Left hindlimb (tissue), 1 donor: ENCODE results near the gene EIF3B.
"Not testable (repeated sequence)": the region's sequence is repeated elsewhere in the genome, so short reads cannot be mapped to it uniquely, and the experiment has no call there.

ENCODE experiments used
- DNase-seq: peaks from one replicate; pipeline ENCODE4 v3.0.0-alpha.2; 2018

Gene EIF3B

GRCh38 chr7:2379161-2379560, 24.5 kb downstream of the EIF3B start:
- DNase-seq, result no peak

- no peak for DNase-seq
Measured at GRCh38 chr7:2379821-2380450, 25.3 kb downstream of the EIF3B start.

GRCh38 chr7:2380461-2380860, 25.8 kb downstream of the EIF3B start:
- no peak for DNase-seq

GRCh38 chr7:2381227-2381626, 26.6 kb downstream of the EIF3B start:
- DNase-seq, result no peak

GRCh38 chr7:2381881-2382509, 27.4 kb downstream of the EIF3B start:
- no peak for DNase-seq

GRCh38 chr7:2383543-2384274, 29.1 kb downstream of the EIF3B start:
- no peak for DNase-seq

GRCh38 chr7:2384354-2385243, 30.0 kb downstream of the EIF3B start:
- no peak for DNase-seq

GRCh38 chr7:2386122-2386521, 31.5 kb downstream of the EIF3B start:
- DNase-seq, result not testable (repeated sequence)

GRCh38 chr7:2386964-2387669, 32.5 kb downstream of the EIF3B start:
- no peak for DNase-seq

- DNase-seq, result no peak
Measured at GRCh38 chr7:2387897-2388636, 33.4 kb downstream of the EIF3B start.

GRCh38 chr7:2388637-2388954, 34.0 kb downstream of the EIF3B start:
- no peak for DNase-seq

GRCh38 chr7:2390020-2390816, 35.6 kb downstream of the EIF3B start:
- DNase-seq, result peak; percentile 66

- no peak for DNase-seq
Measured at GRCh38 chr7:2393706-2394105, 39.1 kb downstream of the EIF3B start.

- no peak for DNase-seq
Measured at GRCh38 chr7:2394566-2395082, 40.0 kb downstream of the EIF3B start.

GRCh38 chr7:2398506-2398905, 43.9 kb downstream of the EIF3B start:
- DNase-seq, result no peak

GRCh38 chr7:2399848-2400587, 45.4 kb downstream of the EIF3B start:
- DNase-seq, result peak; percentile 81

GRCh38 chr7:2402687-2403013, 48.0 kb downstream of the EIF3B start:
- DNase-seq, result no peak

GRCh38 chr7:2403014-2403717, 48.5 kb downstream of the EIF3B start, which contains the start of gene CHST12:
TSS of gene CHST12 (plus strand) at chr7:2403611. CDS start at chr7:2432640, 29,029 bp downstream.
- DNase-seq, result peak; percentile 96
